GM12878 (cell line): ENCODE measurements around the gene UQCRC1. TPM values are rescaled to one million over a fixed set of nuclear protein-coding genes. Genes with fewer than 3 reads are reported as not detected.
A peak's percentile ranks its signal among the peaks of the same experiment; 100 is the strongest.

Experiments used
- ATAC-seq: fragments of 200-7000 bp; cut with Tn5 transposase; 3 replicates; pipeline ENCODE4 v1.9.1; 2020; ENCODE audit warnings: mild to moderate bottlenecking, moderate library complexity
- BruUV-seq: library from RNA; stranded (reverse); fragments of 400-500 nt; replicated peaks from 2 replicates; lab custom pipeline; 2021; lab: Mats Ljungman, UMichigan
- CTCF ChIA-PET: fragments of 300-600 bp; sonication (Branson Sonifier 250); formaldehyde crosslinking; extraction: SDS; loops from one replicate; lab custom pipeline; 2021; ENCODE audit warnings: inconsistent platforms; lab: Yijun Ruan, JAX
- POLR2A ChIA-PET: fragments of 350-600 bp; formaldehyde crosslinking; extraction: SDS; loops from one replicate; lab custom pipeline; 2021; ENCODE audit warnings: inconsistent platforms; lab: Charles Lee
- RAD21 ChIA-PET: fragments of 300-600 bp; sonication (Branson Sonifier 250); formaldehyde crosslinking; loops from one replicate; lab custom pipeline; 2023; ENCODE audit warnings: antibody characterized with exemption; ENCODE audit not compliant: unreplicated experiment; lab: Charles Lee
- SMC1A ChIA-PET: fragments of 300-600 bp; sonication (Branson Sonifier 250); formaldehyde crosslinking; loops from one replicate; lab custom pipeline; 2023; ENCODE audit not compliant: unreplicated experiment, uncharacterized antibody; lab: Charles Lee
- DNase-seq: peaks from one replicate; pipeline ENCODE4 v3.0.0-alpha.2; 2011; ENCODE audit warnings: low read depth, low spot score
- FAIRE-seq: peaks from 3 replicates; lab custom pipeline; 2011; peaks lifted over from hg19 to GRCh38; lab: Jason Lieb, UNC
- H2AFZ ChIP-seq: 2 replicates; pipeline ENCODE4 v1.6.0; 2011; ENCODE audit warnings: low read depth, low read length, control low read depth; ENCODE audit not compliant: control insufficient read depth
- H3K27ac ChIP-seq: 2 replicates; pipeline ENCODE4 v1.5.1; 2011; ENCODE audit warnings: control low read depth; ENCODE audit not compliant: control insufficient read depth, insufficient read depth
- H3K27me3 ChIP-seq, 2 experiments: replicated peaks in 1 of 2; 2 replicates each; pipeline versions ENCODE4 v1.6.0 to v1.6.1; 2011; ENCODE audit warnings: low read length in 1 of 2; ENCODE audit not compliant: control insufficient read depth in 2 of 2, insufficient read depth in 2 of 2
- H3K36me3 ChIP-seq, 2 experiments: 2 replicates each; pipeline ENCODE4 v1.5.1; 2011; ENCODE audit warnings: low read length in 1 of 2; ENCODE audit not compliant: control insufficient read depth in 2 of 2, insufficient read depth in 2 of 2
- H3K4me1 ChIP-seq: 2 replicates; pipeline ENCODE4 v1.6.1; 2011; ENCODE audit warnings: mild to moderate bottlenecking, low read length, moderate library complexity, mixed read lengths; ENCODE audit not compliant: control insufficient read depth, insufficient read depth
- H3K4me2 ChIP-seq: 2 replicates; pipeline ENCODE4 v1.6.0; 2011; ENCODE audit warnings: control low read depth; ENCODE audit not compliant: control insufficient read depth, insufficient read depth
- H3K4me3 ChIP-seq: fragments of 200-600 bp; sonication (generic); 2 replicates; pipeline ENCODE4 v1.5.1; 2016
- H3K79me2 ChIP-seq: 2 replicates; pipeline ENCODE4 v1.6.0; 2011; ENCODE audit warnings: low read length; ENCODE audit not compliant: control insufficient read depth, insufficient read depth
- H3K9ac ChIP-seq: 2 replicates; pipeline ENCODE4 v1.8.0; 2011; ENCODE audit warnings: low read length, control low read depth, mixed read lengths; ENCODE audit not compliant: control insufficient read depth, insufficient read depth
- H3K9me3 ChIP-seq: replicated peaks from 3 replicates; pipeline ENCODE4 v1.5.1; 2011; ENCODE audit warnings: mild to moderate bottlenecking, low read length; ENCODE audit not compliant: control insufficient read depth, insufficient read depth
- H4K20me1 ChIP-seq: 2 replicates; pipeline ENCODE4 v1.6.0; 2011; ENCODE audit not compliant: control insufficient read depth, insufficient read depth
- CBX5 ChIP-seq: sonication (generic); IDR thresholded peaks from 2 replicates; pipeline ENCODE4 v1.6.1; 2016; ENCODE audit warnings: low read depth, moderate library complexity, mild to moderate bottlenecking, inconsistent platforms
- ETV6 ChIP-seq, 2 experiments: fragments of 450-650 bp in 1 of 2; IDR thresholded peaks in 1 of 2; conservative IDR thresholded peaks in 1 of 2; 2 replicates each; pipeline ENCODE4 v1.6.1; 2014; ENCODE audit warnings: antibody characterized with exemption in 1 of 2, borderline replicate concordance in 1 of 2, low read depth in 1 of 2, mild to moderate bottlenecking in 1 of 2, moderate library complexity in 1 of 2
- FOS ChIP-seq: IDR thresholded peaks from 3 replicates; pipeline ENCODE4 v1.6.1; 2011; ENCODE audit warnings: borderline replicate concordance; ENCODE audit not compliant: insufficient read length; ENCODE audit errors: extremely low read depth
- MTA2 ChIP-seq: fragments of 450-650 bp; IDR thresholded peaks from 2 replicates; pipeline ENCODE4 v1.6.1; 2016; ENCODE audit warnings: low read depth, mild to moderate bottlenecking, moderate library complexity
- MTA3 ChIP-seq: IDR thresholded peaks from 2 replicates; pipeline ENCODE4 v1.6.1; 2012; ENCODE audit warnings: low read length, inconsistent platforms, borderline replicate concordance
- NR2F1 ChIP-seq: fragments of 450-650 bp; conservative IDR thresholded peaks from 2 replicates; pipeline ENCODE4 v1.6.1; 2017; ENCODE audit warnings: mild to moderate bottlenecking
- NRF1 ChIP-seq: conservative IDR thresholded peaks from 2 replicates; pipeline ENCODE4 v1.6.1; 2011; ENCODE audit warnings: mild to moderate bottlenecking, low read depth, low read length, improper control_type of control experiment
- RAD21 ChIP-seq: IDR thresholded peaks from 2 replicates; pipeline ENCODE4 v1.6.1; 2011; ENCODE audit warnings: mild to moderate bottlenecking, low read depth, low read length, moderate library complexity; ENCODE audit not compliant: insufficient read depth
- ZNF217 ChIP-seq: fragments of 450-650 bp; IDR thresholded peaks from 2 replicates; pipeline ENCODE4 v1.6.1; 2017; ENCODE audit warnings: antibody characterized with exemption, mild to moderate bottlenecking
- ZNF687 ChIP-seq: fragments of 450-650 bp; IDR thresholded peaks from 2 replicates; pipeline ENCODE4 v1.6.1; 2017; ENCODE audit warnings: mild to moderate bottlenecking, moderate library complexity
- WGBS: methylation state at CpG from one replicate; pipeline ENCODE4 v1.1.6; 2016; ENCODE audit warnings: low lambda C conversion rate; ENCODE audit not compliant: insufficient replicate concordance, insufficient coverage; ENCODE audit errors: missing lambda C conversion rate; 5-methylcytosine and 5-hydroxymethylcytosine counted together
- in situ Hi-C: fragments of 300-500 bp; cut with MboI; formaldehyde crosslinking; loops from 9 replicates; pipeline ENCODE4 v1.14.3; 2018; ENCODE audit warnings: mixed read lengths
- intact Hi-C: fragments of 100-400 bp; cut with micrococcal nuclease; formaldehyde crosslinking; loops from one replicate; pipeline ENCODE4 v1.14.2; 2022; ENCODE audit not compliant: unreplicated experiment
- polyA plus RNA-seq, 11 experiments: library from polyadenylated mRNA; depleted of rRNA in 4 of 11; unstranded in 6 of 11; stranded (reverse) in 5 of 11; fragments of >200 nt; fragmentation: Nextera tagmentation in 4 of 11; fragmentation: Illumina TruSeq in 1 of 11; extraction: Ambion mirVana in 4 of 11; extraction: Trizol in 1 of 11; gene quantifications; 1 replicate in 1 of 11; 2 replicates in 10 of 11; pipeline versions ENCODE4 v1.2.1 to v1.2.3, GENCODE V29; 2011 to 2016; ENCODE audit warnings: inconsistent platforms in 2 of 11, missing spikeins in 2 of 11, low read depth in 1 of 11
- total RNA-seq, 4 experiments: library from RNA; depleted of rRNA in 3 of 4; stranded (reverse); fragments of >200 nt in 3 of 4; fragmentation: Illumina TruSeq in 1 of 4; extraction: Trizol in 1 of 4; gene quantifications; 2 replicates each; pipeline versions ENCODE4 v1.2.1 to v1.2.3, GENCODE V29; 2013 to 2021

The UQCRC1 gene
- total and polyA plus RNA-seq, 10 of the 15 experiments (the other 5 are each of a cell fraction or from before 2014, with no cell fraction given), result 116 to 426 (median 228) TPM

DNA sequence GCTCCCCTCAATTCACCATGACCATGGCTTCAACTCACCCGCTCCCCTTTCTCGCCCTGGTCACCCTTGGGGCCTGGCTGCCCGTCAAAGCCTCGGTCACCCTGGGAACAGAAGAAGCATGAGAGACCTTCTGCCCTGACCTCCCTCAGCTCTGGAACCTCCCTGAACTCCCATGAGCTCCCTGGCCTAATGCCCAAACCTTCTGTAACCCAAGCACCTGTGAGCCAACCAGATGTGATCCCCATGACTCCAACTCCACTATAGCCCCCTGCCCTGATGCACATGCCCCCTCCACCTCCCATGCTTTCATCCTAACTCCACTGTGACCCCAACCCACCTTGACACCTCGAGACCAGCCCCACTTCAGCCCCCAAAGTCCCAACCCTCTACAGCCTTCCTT is 42.4 kb downstream of the UQCRC1 start (continued):
- TF ChIP-seq ZNF687, result no peak
- no peak for TF ChIP-seq ETV6 (conservative IDR thresholded peaks at IDR 0.05 in 1 of 2, IDR thresholded peaks at IDR 0.05 in 1 of 2; ENCODE audit: borderline replicate concordance in 1 of 2, low read depth in 1 of 2)
- no peak for TF ChIP-seq ZNF217
- no peak for TF ChIP-seq FOS
- TF ChIP-seq NRF1, result no peak
- no peak for TF ChIP-seq MTA3
- TF ChIP-seq CBX5, result no peak
- no peak for TF ChIP-seq RAD21

DNA sequence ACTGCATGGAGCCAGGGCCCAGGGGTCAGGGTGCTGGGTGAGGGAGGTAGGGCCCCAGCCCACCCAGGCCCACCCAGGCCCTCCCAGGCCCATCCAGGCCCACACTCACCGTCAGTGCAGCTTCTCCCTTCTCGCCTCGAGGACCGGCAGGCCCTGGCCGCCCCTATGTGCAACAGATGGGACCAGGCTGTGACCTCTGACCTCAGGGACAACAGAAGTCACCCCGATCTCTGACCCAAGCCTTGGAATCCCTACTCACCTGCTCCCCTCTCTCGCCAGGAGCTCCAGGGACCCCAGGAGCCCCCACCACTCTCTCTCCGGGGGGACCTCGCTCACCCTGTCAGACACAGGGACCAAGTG is 43.1 kb downstream of the UQCRC1 start:
- Histone ChIP-seq H3K4me3 (no peak overlapping the region), H4K20me1 (no peaks in the 10 kb centered on the region), H3K27ac (no peak overlapping the region), H3K79me2 (no peaks in the 10 kb centered on the region), H3K9me3 (no peaks in the 10 kb centered on the region), H3K9ac (no peak overlapping the region), H3K27me3 (no peaks in the 10 kb centered on the region), H2AFZ (no peak overlapping the region), H3K4me1 (peaks cover under 1% of the 10 kb centered on the region; the same call in 1 of the 2 replicates), H3K4me2 (no peak overlapping the region), H3K36me3 (no peaks in the 10 kb centered on the region)
- ATAC-seq, result no peak
- WGBS, result 56% methylated on average over 4 of the region's 9 CpGs
- intact Hi-C loops (no loop called here), in situ Hi-C loops (no loop called here)
- RAD21 ChIA-PET, result no interaction called here
- TF ChIP-seq MTA2 (no peak), NR2F1 (0 out of 2 replicates have a peak, but pooled peaks have one; percentile 18)
- BruUV-seq, result no TSS peak
- POLR2A ChIA-PET, result interaction anchor here (0.5 kb wide), 1 partner anchor 689 kb away, joined by 3 read pairs; no protein-coding TSS in a partner anchor
- CTCF ChIA-PET, result interaction anchor here (1.6 kb wide), 1 partner anchor 9 kb away, joined by 4 read pairs; no protein-coding TSS in a partner anchor
- SMC1A ChIA-PET, result no interaction called here
- no peak for DNase-seq
- no peak for FAIRE-seq
